HEK293T (cell line): ENCODE measurements around the gene NHEJ1.

Experiments used
- CTCF ChIA-PET: fragments of 350-600 bp; formaldehyde crosslinking; extraction: SDS; loops from one replicate; lab custom pipeline; 2021; ENCODE audit warnings: antibody characterized with exemption, inconsistent platforms; lab: Yijun Ruan, JAX
- POLR2A ChIA-PET: fragments of 350-600 bp; formaldehyde crosslinking; extraction: SDS; loops from one replicate; lab custom pipeline; 2020; ENCODE audit warnings: antibody characterized with exemption, inconsistent platforms; lab: Yijun Ruan, JAX
- DNase-seq: peaks from one replicate; pipeline ENCODE4 v3.0.0; 2012; ENCODE audit warnings: mixed read lengths; ENCODE audit errors: extremely low spot score
- ARNT ChIP-seq: fragments of 450-650 bp; IDR thresholded peaks from 2 replicates; pipeline ENCODE4 v1.6.1; 2017; ENCODE audit warnings: mild to moderate bottlenecking
- BHLHE40 ChIP-seq: fragments of 450-650 bp; IDR thresholded peaks from 2 replicates; pipeline ENCODE4 v1.6.1; 2016; ENCODE audit warnings: mild to moderate bottlenecking, moderate library complexity, borderline replicate concordance
- CTBP1 ChIP-seq: fragments of 450-650 bp; IDR thresholded peaks from 2 replicates; pipeline ENCODE4 v1.6.1; 2016; ENCODE audit warnings: borderline replicate concordance
- ELF4 ChIP-seq: fragments of 450-650 bp; IDR thresholded peaks from 2 replicates; pipeline ENCODE4 v1.6.1; 2017; ENCODE audit warnings: antibody characterized with exemption
- FOXA1 ChIP-seq: fragments of 450-650 bp; IDR thresholded peaks from 2 replicates; pipeline ENCODE4 v1.6.1; 2016; ENCODE audit warnings: mild to moderate bottlenecking
- FOXK2 ChIP-seq: fragments of 450-650 bp; IDR thresholded peaks from 2 replicates; pipeline ENCODE4 v1.6.1; 2016; ENCODE audit warnings: mild to moderate bottlenecking
- FOXM1 ChIP-seq: fragments of 450-650 bp; IDR thresholded peaks from 2 replicates; pipeline ENCODE4 v1.6.1; 2017; ENCODE audit warnings: mild to moderate bottlenecking, borderline replicate concordance
- HDGF ChIP-seq: fragments of 450-650 bp; IDR thresholded peaks from 2 replicates; pipeline ENCODE4 v1.6.1; 2017; ENCODE audit warnings: antibody characterized with exemption, borderline replicate concordance
- L3MBTL2 ChIP-seq: fragments of 450-650 bp; conservative IDR thresholded peaks from 2 replicates; pipeline ENCODE4 v1.6.1; 2016; ENCODE audit warnings: mild to moderate bottlenecking
- LEF1 ChIP-seq: fragments of 450-650 bp; IDR thresholded peaks from 2 replicates; pipeline ENCODE4 v1.6.1; 2017; ENCODE audit warnings: mild to moderate bottlenecking, borderline replicate concordance
- NFRKB ChIP-seq: fragments of 450-650 bp; IDR thresholded peaks from 2 replicates; pipeline ENCODE4 v1.6.1; 2016; ENCODE audit warnings: mild to moderate bottlenecking, moderate library complexity
- PKNOX1 ChIP-seq: fragments of 450-650 bp; IDR thresholded peaks from 2 replicates; pipeline ENCODE4 v1.6.1; 2016
- SP1 ChIP-seq: fragments of 450-650 bp; IDR thresholded peaks from 2 replicates; pipeline ENCODE4 v1.6.1; 2017
- SUZ12 ChIP-seq: fragments of 450-650 bp; IDR thresholded peaks from 2 replicates; pipeline ENCODE4 v1.6.1; 2016; ENCODE audit warnings: mild to moderate bottlenecking
- TARDBP ChIP-seq: fragments of 450-650 bp; IDR thresholded peaks from 2 replicates; pipeline ENCODE4 v1.6.1; 2016
- ZNF384 ChIP-seq: fragments of 450-650 bp; IDR thresholded peaks from 2 replicates; pipeline ENCODE4 v1.6.1; 2016

The NHEJ1 gene

DNA sequence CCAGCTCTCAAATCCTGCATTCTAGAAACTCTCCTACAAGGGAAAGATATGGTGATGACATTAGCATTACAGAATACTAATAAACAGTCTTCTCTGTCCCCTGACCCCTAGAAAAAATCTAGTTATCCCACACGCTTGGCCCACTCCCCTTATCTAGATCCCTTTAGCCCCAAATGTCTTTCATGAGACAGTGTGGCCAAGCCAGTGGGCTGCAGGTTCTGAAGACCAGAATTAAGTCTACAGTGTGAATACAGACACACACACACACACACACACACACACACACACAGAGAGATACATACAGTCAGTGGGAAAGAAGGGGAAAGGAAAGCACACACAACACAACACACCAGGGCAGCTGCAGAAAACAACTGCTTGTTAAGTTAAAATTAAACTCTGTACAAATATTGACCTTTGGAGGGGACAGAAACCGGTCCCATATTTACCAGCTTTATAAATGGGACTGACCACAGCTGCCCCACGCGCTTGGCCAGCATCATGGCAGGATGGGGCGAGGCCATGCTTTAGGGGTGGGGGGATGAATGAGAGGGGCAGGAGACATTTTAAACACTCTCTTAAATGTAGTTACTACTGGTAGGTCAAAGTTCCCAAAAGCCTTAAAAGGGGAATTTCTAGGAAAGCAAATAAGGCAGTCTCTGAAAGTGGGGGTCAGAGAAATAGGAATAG lies 49.1 kb downstream of the NHEJ1 start:
- DNase-seq, result no peak
- ChIA-PET POLR2A (no interaction called here), CTCF (interaction anchor here (0.6 to 1.0 kb wide), 4 partner anchors 8 to 53 kb away, joined by 3 to 7 read pairs (median 3); no protein-coding TSS in a partner anchor)
- TF ChIP-seq ZNF384 (no peak), FOXM1 (no peak), FOXK2 (no peak), L3MBTL2 (no peak), LEF1 (no peak), FOXA1 (no peak), TARDBP (no peak), PKNOX1 (no peak)

- CTCF ChIA-PET, result no interaction called here
- POLR2A ChIA-PET, result no interaction called here
Measured at GRCh38 chr2:219109471-219109870, 51.1 kb downstream of the NHEJ1 start.

DNA sequence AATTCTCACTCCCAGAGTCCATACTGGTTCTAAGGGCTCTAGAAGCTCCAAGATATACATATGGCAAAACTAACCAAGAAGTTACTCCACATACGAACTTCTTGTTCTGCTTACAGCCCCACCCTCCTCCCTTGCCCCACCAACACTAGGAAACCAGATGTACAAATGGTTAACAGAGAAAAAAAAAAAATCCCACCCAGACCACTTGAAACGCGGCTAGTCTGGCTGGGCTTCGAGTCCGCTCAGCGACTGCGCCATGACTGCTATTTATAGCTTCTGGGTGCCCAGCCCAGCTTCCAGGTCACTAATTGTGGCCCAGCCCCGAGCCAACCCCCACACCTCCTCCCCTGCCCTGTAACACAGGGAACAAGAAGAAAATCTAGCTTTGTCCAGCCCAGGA lies 52.9 kb downstream of the NHEJ1 start:
- no peak for DNase-seq
- CTCF ChIA-PET, result no interaction called here
- POLR2A ChIA-PET, result no interaction called here
- TF ChIP-seq ARNT (no peak), FOXA1 (no peak), HDGF (no peak), NFRKB (no peak), FOXM1 (no peak), ZNF384 (no peak), PKNOX1 (no peak), CTBP1 (no peak), FOXK2 (no peak), L3MBTL2 (no peak), ELF4 (no peak), SP1 (no peak), SUZ12 (no peak), LEF1 (no peak), TARDBP (no peak), BHLHE40 (no peak)

More at GRCh38 chr2:219109471-219109870, 51.1 kb downstream of the NHEJ1 start:
- DNase-seq, result no peak
- TF ChIP-seq TARDBP, result no peak

- no peak for TF ChIP-seq L3MBTL2
- TF ChIP-seq HDGF, result no peak
- no peak for TF ChIP-seq ELF4
- TF ChIP-seq ARNT, result no peak
- no peak for TF ChIP-seq FOXK2
- TF ChIP-seq FOXM1, result no peak
- DNase-seq, result no peak
- CTCF ChIA-PET, result no interaction called here
- POLR2A ChIA-PET, result no interaction called here
Measured at GRCh38 chr2:219106251-219106650, 54.4 kb downstream of the NHEJ1 start.

- CTCF ChIA-PET, result interaction anchor here (0.6 to 2.3 kb wide), 20 partner anchors 9 to 284 kb away, joined by 3 to 13 read pairs (median 4); no protein-coding TSS in a partner anchor
- peak; percentile 63 for DNase-seq
- TF ChIP-seq ELF4 (no peak), PKNOX1 (0 out of 2 replicates have a peak, but pooled peaks have one; percentile 31)
- POLR2A ChIA-PET, result no interaction called here
Measured at GRCh38 chr2:219104107-219105035, 56.2 kb downstream of the NHEJ1 start.

- no peak for DNase-seq
- ChIA-PET POLR2A (no interaction called here), CTCF (interaction anchor here (0.7 kb wide), 1 partner anchor 91 kb away, joined by 3 read pairs; no protein-coding TSS in a partner anchor)
- TF ChIP-seq NFRKB, result no peak
- TF ChIP-seq SP1, result no peak
- no peak for TF ChIP-seq SUZ12
- no peak for TF ChIP-seq ARNT
- no peak for TF ChIP-seq L3MBTL2
- TF ChIP-seq ZNF384, result no peak
- TF ChIP-seq FOXM1, result no peak
- TF ChIP-seq FOXK2, result no peak
- no peak for TF ChIP-seq TARDBP
- TF ChIP-seq FOXA1, result no peak
- no peak for TF ChIP-seq ELF4
- no peak for TF ChIP-seq PKNOX1
- no peak for TF ChIP-seq HDGF
- TF ChIP-seq CTBP1, result no peak
- TF ChIP-seq LEF1, result no peak
- TF ChIP-seq BHLHE40, result no peak
Measured at GRCh38 chr2:219099329-219099728, 61.3 kb downstream of the NHEJ1 start.
